ENCODE data around the gene DIAPH1.

DIAPH1 gene

DNA sequence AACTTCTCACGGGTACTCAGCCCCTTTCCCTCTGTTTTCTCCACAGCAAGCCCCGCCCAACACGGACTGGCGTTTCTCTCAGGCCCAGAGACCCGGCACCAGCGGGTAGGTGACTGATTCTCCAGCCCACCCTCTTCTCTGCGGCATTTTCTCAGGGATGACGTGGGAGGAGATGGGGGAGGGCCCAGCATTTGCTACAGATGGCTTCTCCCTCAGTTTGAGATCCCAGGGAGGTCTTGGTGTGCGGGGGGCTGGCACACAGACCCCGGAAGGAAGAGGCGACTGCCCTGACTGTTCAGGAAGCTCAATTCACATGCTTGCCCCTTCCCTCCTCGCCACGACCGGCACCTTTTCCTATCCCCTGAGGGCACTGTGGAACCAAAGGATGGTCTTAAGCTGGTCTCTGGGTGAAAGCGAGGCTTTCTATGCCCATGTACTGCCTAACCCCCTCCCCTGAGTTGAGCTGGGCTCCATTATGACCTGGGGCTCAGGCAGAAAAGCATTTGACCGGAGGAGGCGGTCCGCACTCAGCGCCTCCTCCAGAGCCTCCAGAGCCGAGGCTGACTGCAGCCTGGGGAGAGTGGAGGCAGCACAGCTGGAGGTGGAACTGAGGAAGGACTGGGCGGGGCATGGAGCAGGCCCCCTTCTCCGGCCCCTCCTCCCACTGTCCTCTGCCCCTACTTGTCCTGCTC, 123.9 kb downstream of the DIAPH1 start:
- DNase-seq, result peak; percentile 77

DNA sequence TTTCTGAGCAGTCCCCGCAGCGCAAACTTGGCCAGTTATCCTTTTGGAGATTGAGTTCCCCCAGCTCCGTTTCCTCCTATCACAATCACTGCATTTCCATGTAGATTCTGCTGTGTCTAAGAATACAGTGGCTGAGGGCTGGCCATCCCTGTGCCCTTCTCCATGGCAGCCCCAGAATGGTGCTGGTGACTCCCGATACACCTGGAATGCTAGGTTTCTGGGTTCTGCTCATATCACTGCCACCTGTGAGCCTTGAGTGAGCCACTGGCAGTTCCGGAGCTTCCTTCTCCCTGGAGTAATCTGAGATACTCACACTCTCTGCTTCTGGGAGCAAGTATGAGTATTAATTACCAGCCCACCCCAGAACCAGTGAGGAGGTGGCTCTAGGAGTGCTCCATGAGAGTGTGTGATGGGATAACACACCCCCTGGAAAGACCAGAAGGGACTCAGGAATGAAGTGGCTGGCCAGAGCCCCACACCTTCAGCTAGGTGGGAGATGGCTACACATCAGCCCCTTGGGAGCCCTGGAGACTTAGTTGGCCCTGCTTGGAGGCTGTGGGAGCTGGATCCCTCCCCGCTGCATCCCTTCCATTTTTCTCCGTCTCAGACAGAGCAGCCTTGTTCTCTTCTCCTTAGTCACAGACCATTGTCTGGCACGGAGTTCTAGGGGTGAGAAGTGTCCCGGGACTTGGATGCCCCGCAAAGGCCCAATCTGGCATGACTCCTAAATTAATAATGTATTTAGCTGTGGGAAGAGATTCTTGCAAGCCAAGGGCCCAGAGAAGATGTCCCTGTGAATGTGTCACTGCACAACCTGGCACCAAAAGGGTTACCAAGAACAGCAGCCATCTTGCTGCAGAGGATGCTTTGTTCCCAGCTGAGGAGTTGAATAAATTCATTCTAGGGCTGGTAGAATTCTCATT, 125.0 kb downstream of the DIAPH1 start:
- peak; percentile 59 for DNase-seq

DNA sequence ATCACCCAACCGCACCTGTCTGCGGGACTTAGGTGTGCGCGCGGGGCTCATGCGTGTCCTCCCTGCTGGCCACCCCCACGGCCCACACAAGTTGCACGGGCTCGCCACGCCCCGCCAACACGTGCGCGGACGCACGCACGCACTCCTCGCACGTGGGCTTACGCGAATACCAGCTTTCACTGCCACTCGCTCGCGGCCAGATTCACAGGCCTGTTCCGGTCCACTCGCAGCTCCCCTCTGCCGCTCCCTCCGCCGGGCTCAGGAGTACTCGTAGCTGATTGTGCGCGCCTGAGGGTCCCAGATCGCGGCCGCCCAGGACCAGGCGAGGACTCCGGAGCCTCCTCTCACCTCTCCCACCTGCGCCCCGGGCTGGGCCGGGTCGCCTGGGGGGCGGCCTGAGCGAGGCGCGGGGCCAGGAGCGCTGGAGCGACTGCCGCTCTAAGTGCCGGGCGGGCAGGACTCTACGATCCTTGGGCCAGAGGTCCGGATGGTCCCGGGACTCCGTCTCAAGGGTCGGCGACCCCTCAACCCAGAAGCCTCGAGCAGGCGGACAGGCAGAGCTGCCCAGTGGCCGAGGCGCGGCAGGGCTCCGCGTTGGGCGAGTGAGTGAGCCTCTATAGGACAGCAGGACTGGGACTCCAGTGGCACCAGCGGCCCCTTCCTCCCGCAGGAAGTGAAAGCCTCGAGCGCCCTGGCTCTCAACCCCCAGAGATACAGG, 126.5 kb downstream of the DIAPH1 start:
- DNase-seq, result peak; percentile 65

DNA sequence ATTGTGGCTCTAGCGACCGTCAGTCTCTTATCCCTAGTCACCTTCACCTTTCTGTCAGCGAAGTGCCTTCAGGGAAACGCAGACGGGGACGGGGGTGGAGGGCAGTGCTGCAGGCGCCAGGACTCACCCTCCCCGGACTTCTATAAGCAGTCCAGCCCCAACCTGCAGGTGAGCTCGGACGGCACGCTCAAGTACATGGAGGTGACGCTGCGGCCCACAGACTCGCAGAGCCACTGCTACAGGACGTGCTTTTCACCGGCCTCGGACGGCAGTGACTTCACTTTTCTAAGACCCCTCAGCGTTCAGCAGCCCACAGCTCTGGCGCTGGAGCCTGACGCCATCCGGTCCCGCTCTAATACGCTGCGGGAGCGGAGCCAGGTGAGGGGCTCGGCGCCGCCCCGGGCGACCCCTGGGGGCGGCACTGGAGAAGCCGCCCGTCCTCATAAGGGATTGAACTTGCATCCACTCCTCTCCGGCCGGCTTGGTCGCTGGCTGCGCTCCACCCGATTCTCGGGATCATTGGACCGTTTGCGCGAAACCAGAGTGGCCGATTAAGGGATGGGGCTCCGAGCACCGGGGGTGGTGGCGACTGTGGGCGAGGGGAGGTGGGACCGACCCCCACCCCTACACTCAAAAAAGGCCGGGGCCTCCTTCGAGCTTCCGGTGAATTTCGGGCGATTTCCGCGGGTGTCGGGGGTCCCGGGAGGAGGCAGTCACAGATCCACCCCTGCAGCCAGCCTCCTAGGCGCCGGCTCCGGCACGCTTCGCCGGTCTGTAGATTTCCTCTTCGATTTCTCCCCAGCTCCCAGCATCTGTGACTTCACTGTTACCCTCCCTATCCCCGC, 127.3 kb downstream of the DIAPH1 start:
- DNase-seq, result peak; percentile 45

DNA sequence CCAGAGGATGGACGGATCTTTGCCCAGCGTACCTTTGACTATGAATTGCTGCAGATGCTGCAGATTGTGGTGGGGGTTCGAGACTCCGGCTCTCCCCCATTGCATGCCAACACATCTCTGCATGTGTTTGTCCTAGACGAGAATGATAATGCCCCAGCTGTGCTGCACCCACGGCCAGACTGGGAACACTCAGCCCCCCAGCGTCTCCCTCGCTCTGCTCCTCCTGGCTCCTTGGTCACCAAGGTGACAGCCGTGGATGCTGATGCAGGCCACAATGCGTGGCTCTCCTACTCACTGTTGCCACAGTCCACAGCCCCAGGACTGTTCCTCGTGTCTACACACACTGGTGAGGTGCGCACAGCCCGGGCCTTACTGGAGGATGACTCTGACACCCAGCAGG, 128.0 kb downstream of the DIAPH1 start:
- DNase-seq, result no peak

DNA sequence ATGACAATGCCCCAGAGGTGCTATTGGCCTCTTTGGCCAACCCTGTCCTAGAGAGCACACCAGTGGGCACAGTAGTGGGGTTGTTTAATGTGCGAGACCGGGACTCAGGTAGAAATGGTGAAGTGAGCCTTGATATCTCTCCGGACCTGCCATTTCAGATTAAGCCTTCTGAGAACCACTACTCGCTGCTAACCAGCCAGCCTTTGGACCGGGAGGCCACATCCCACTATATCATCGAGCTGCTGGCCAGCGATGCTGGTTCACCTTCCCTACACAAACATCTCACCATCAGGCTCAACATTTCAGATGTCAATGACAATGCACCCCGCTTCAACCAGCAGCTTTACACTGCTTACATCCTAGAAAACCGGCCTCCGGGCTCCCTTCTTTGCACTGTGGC, 128.5 kb downstream of the DIAPH1 start:
- no peak for DNase-seq

DNA sequence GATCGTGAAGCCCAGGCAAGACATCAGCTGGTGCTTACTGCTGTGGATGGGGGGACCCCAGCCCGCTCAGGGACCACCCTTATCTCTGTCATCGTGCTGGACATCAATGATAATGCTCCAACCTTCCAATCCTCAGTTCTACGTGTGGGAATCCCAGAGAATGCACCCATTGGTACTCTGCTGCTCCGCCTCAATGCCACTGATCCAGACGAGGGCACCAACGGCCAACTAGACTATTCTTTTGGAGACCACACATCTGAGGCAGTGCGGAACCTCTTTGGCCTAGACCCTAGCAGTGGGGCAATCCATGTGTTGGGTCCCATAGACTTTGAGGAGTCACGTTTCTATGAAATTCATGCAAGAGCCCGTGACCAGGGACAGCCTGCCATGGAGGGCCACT, 129.0 kb downstream of the DIAPH1 start:
- DNase-seq, result no peak

DNA sequence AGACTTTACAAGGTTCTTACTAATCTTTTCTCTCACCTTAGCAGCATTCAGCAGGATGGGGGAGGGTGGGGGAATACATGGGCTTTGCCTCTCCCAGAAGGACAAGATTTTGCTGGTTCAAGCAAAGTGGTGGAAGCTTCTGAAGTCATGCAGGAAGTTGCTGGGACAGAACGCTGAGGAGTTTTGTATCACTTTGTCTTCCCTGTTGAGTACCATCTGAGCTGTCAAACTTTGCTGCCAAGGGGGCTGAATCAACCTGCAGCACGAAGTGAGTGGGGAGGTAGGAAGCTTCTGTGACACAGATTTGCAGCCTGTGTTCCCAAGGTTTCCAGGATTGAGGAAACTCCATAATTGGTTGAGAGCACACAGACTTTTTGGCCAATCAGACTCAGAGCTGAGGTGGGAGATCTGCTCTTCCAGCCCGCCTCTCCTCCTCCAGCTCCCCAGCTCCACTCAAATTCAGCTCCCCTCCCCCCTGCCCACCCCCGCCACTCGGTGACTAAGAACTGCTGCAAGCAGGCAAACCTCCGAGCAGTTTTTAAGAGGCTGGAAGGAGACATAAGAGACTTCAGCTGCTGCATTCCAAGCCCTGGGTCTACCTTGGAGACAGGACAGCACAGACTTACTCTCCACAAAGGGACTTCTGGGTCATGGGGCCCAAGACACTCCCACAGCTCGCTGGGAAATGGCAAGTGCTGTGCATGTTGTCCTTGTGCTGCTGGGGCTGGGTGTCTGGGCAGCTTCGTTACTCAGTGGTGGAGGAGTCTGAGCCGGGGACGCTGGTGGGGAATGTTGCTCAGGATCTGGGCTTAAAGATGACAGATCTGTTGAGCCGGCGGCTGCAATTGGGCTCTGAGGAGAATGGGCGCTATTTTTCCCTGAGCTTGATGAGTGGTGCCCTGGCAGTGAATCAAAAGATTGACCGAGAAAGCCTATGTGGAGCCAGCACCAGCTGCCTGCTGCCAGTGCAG, 129.9 kb downstream of the DIAPH1 start, which contains the start of gene PCDHGC5:
PCDHGC5 (plus strand) TSS at position 491 of the 971 bp plus-strand sequence; CDS start at position 651, 160 bp downstream.
- DNase-seq, result no peak

DNA sequence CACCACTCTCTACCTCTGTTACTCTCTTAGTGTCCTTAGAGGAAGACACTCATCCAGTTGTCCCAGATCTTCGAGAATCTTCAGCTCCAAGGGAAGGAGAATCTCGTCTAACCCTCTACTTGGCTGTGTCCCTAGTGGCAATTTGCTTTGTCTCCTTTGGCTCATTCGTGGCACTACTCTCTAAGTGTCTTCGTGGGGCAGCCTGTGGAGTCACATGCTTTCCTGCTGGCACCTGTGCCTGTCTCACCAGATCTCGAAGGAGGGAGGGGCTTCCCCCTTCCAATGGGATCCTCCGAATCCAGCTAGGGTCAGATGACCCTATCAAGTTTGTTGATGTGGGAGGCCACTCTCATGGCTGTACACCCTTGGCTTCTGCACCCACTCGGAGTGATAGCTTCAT, 131.7 kb downstream of the DIAPH1 start:
- DNase-seq, result no peak

DNA sequence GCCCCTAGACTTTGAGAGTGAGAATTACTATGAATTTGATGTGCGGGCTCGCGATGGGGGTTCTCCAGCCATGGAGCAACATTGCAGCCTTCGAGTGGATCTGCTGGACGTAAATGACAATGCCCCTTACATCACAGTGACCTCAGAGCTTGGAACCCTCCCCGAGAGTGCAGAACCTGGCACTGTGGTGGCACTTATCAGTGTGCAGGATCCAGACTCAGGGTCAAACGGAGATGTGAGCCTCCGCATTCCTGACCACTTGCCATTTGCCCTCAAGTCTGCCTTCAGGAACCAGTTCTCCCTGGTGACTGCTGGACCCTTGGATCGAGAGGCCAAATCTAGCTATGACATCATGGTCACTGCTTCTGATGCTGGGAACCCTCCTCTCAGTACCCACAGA, 132.7 kb downstream of the DIAPH1 start:
- DNase-seq, result no peak

DNA sequence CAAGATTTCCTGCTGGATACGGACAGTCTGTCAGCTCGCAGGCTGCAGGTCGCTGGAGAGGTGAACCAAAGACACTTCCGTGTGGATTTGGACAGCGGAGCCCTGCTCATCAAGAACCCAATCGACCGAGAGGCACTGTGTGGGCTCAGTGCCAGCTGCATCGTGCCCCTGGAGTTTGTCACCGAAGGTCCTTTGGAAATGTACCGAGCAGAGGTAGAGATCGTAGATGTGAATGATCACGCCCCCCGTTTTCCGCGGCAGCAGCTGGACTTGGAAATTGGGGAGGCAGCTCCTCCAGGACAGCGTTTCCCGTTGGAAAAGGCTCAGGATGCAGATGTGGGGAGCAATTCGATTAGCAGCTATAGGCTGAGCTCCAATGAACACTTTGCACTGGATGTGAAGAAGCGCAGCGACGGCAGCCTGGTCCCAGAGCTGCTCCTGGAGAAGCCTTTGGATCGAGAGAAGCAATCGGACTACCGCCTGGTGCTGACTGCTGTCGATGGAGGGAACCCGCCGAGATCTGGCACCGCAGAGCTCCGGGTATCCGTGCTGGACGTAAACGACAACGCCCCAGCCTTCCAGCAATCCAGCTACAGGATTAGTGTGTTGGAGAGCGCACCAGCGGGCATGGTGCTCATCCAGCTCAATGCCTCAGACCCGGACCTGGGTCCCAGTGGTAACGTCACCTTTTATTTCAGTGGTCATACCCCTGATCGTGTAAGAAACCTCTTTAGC, 133.3 kb downstream of the DIAPH1 start:
- DNase-seq, result no peak

DNA sequence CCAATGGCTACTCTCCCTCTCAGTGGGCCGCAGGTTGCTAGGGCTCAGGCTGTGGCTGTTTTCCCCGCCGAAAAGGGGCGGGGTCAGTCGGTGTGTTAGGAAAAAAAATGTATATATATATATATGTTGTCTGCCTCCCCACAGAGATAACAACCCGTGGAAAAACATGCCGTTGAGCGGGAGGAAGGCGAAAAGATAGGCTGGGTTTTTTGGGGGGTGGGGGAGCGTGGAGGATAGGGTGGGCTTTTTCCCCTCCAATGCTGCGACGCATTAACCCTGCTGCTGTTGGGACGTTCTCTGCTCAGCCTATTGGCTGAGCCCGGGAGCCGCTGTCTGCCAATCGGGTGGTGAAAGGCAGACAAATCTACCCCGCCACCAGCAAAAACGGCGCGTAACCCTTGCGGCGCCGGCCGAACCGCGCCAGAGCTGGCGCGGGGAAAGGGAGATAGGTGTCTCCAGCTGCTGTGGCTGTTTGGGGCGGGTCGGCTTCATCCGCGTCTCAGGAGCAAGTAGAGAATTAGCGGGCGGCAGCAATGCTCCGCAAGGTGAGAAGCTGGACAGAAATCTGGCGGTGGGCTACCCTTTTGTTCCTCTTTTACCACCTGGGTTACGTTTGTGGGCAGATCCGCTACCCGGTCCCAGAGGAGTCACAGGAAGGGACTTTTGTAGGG, 134.0 kb downstream of the DIAPH1 start, which contains the start of gene PCDHGC4:
PCDHGC4 (plus strand) TSS at position 390 of the 671 bp plus-strand sequence; CDS start at position 534, 144 bp downstream.
- DNase-seq, result peak; percentile 87

DNA sequence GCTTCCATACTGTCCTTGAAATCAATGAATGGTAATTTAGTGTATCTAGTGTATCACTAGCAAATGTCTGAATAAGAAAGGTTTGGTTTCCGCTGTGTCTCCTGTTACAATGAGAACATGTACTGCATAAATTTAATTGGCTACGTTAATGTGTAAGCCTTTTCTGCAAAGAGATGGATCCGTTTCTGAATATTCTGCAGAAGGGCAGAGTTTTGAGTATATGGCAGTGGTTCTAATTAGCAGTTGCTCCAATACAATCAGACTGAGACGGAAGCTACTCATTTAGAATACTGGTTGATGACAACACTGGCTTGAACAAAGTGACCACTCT, 134.5 kb downstream of the DIAPH1 start:
- DNase-seq, result no peak

DNA sequence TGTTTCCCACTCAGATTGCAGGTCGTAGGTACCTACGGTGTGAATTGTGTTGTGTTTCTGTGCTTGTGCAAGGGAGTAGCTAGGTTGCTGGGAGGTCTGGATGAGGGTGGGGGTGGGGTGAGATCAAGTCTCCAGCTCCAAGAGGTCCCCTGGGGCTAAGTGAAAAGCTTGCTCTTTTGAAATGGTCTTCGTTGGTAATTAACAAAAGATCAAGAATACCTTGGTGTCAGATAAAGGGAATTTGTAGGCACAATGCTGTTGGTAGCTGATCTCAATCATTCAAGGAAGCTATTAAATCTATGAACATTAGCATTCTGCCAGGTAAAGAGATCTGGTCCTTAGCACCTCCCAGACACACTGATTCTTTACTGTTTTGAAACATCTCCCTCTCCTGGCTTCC, 134.9 kb downstream of the DIAPH1 start:
- peak; percentile 57 for DNase-seq

DNA sequence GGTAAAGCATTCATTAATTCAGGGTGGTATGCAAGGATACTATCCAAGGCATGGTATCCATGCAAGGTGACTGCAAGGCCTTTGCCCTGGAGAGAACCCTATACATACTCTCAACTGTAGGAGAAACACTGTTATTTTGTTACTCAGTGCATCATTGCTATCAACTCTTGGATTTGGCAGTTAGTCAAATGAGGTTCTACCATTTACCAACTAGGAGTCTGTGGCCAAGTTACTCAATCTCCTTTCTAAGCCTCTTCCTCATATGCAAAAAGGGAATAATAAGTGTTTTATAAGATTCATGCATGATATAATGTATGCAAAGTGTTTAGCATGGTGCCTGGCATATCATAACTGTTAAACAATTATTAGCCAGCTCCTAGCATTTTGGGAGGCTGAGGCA, 139.0 kb downstream of the DIAPH1 start:
- DNase-seq, result no peak

DNA sequence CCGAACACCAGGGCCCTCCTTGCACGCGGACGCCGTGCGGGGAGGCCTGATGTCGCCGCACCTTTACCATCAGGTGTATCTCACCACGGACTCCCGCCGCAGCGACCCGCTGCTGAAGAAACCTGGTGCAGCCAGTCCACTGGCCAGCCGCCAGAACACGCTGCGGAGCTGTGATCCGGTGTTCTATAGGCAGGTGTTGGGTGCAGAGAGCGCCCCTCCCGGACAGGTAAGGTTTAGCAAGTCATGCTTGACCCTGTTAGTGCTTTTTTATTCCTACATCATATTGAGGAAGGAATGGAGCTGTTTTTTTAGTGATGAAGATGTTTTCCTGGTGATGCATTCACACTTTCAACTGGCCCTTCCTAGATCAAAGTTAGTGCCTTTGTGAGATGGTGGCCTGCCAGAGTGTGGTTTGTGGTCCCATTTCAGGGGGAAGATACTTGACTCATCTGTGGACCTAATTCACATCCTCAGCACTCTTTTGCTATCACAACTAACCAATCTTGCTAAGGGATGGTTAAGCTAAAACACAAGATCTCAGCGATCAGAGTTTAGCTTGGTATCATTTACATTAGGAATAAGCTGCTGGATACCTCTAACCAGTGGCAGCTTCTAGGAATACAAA, 140.4 kb downstream of the DIAPH1 start:
- no peak for DNase-seq

DNA sequence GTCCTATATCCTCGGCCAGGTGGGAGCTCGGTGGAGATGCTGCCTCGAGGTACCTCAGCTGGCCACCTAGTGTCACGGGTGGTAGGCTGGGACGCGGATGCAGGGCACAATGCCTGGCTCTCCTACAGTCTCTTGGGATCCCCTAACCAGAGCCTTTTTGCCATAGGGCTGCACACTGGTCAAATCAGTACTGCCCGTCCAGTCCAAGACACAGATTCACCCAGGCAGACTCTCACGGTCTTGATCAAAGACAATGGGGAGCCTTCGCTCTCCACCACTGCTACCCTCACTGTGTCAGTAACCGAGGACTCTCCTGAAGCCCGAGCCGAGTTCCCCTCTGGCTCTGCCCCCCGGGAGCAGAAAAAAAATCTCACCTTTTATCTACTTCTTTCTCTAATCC, 141.0 kb downstream of the DIAPH1 start:
- DNase-seq, result peak; percentile 60

DNA sequence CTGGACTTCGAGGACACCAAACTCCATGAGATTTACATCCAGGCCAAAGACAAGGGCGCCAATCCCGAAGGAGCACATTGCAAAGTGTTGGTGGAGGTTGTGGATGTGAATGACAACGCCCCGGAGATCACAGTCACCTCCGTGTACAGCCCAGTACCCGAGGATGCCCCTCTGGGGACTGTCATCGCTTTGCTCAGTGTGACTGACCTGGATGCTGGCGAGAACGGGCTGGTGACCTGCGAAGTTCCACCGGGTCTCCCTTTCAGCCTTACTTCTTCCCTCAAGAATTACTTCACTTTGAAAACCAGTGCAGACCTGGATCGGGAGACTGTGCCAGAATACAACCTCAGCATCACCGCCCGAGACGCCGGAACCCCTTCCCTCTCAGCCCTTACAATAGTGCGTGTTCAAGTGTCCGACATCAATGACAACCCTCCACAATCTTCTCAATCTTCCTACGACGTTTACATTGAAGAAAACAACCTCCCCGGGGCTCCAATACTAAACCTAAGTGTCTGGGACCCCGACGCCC, 141.7 kb downstream of the DIAPH1 start:
- DNase-seq, result peak; percentile 69

All from eye (tissue), 1 donor.